ENCODE results near the gene EXD3. TPM values are rescaled to one million over a fixed set of nuclear protein-coding genes. Genes with fewer than 3 reads are reported as not detected.

The EXD3 gene
- total and polyA plus RNA-seq, 2 of the 13 experiments (the other 11 are each of a cell fraction or from before 2014, with no cell fraction given), result 2.7 to 4.8 TPM

GRCh38 chr9:137422604-137423513 lies at the start of gene EXD3, which contains the start of gene NOXA1 (continued):
- TF ChIP-seq ZFP41 (CRISPR knock-in tag; IDR thresholded peaks at IDR 0.05; ENCODE audit: borderline replicate concordance) (no peak), SIN3B (IDR thresholded peaks at IDR 0.05; ENCODE audit: low read length) (peak; percentile 86), GATAD1 (CRISPR knock-in tag; IDR thresholded peaks at IDR 0.05) (peak; percentile 92), ZC3H4 (CRISPR knock-in tag; IDR thresholded peaks at IDR 0.05; ENCODE audit: borderline replicate concordance) (no peak), SAP130 (CRISPR knock-in tag; IDR thresholded peaks at IDR 0.05; ENCODE audit: low read depth) (peak; percentile 77), SOX5 (CRISPR knock-in tag; IDR thresholded peaks at IDR 0.05; ENCODE audit: borderline replicate concordance) (peak; percentile 28; the same call in 1 of the 2 replicates), ZNF34 (CRISPR knock-in tag; IDR thresholded peaks at IDR 0.05; ENCODE audit: borderline replicate concordance) (no peak), ZNF207 (IDR thresholded peaks at IDR 0.05; ENCODE audit: borderline replicate concordance) (no peak), SMC3 (IDR thresholded peaks at IDR 0.05; ENCODE audit: low read length) (no peak), ZNF678 (CRISPR knock-in tag; IDR thresholded peaks at IDR 0.05) (no peak), ZNF629 (CRISPR knock-in tag; conservative IDR thresholded peaks at IDR 0.05) (0 out of 2 replicates have a peak, but pooled peaks have one; percentile 21), ZNF432 (CRISPR knock-in tag; IDR thresholded peaks at IDR 0.05; ENCODE audit: borderline replicate concordance) (no peak), SOX6 (IDR thresholded peaks at IDR 0.05) (no peak), SOX6 (CRISPR knock-in tag; IDR thresholded peaks at IDR 0.05) (no peak), ZNF33A (CRISPR knock-in tag; IDR thresholded peaks at IDR 0.05; ENCODE audit: borderline replicate concordance) (no peak), HNF4A (CRISPR knock-in tag; IDR thresholded peaks at IDR 0.05) (peak; percentile 36), PRPF4 (IDR thresholded peaks at IDR 0.05; ENCODE audit: low read depth, low read length, poor library complexity, severe bottlenecking) (no peak), KDM4B (CRISPR knock-in tag; IDR thresholded peaks at IDR 0.05) (0 out of 2 replicates have a peak, but pooled peaks have one; percentile 66), ZNF354B (CRISPR knock-in tag; IDR thresholded peaks at IDR 0.05) (no peak), ZNF724P (CRISPR knock-in tag; IDR thresholded peaks at IDR 0.05; ENCODE audit: borderline replicate concordance) (peak; percentile 54; the same call in 1 of the 2 replicates), TARDBP (CRISPR knock-in tag; IDR thresholded peaks at IDR 0.05) (peak; percentile 89), AKAP8 (CRISPR knock-in tag; IDR thresholded peaks at IDR 0.05) (0 out of 2 replicates have a peak, but pooled peaks have one; percentile 9), ZNF577 (CRISPR knock-in tag; IDR thresholded peaks at IDR 0.05; ENCODE audit: borderline replicate concordance, low read depth) (no peak), ZNF589 (CRISPR knock-in tag; conservative IDR thresholded peaks at IDR 0.05) (no peak), ZMAT5 (CRISPR knock-in tag; IDR thresholded peaks at IDR 0.05; ENCODE audit: borderline replicate concordance, low read depth) (no peak), HCFC1 (IDR thresholded peaks at IDR 0.05; ENCODE audit: low read depth, low read length) (peak; percentile 75), ZNF333 (CRISPR knock-in tag; IDR thresholded peaks at IDR 0.05; ENCODE audit: borderline replicate concordance) (no peak), ISL2 (CRISPR knock-in tag; IDR thresholded peaks at IDR 0.05) (peak; percentile 72), CHD4 (IDR thresholded peaks at IDR 0.05; ENCODE audit: borderline replicate concordance, low read length) (no peak)
- TF ChIP-seq, protein P1, sequence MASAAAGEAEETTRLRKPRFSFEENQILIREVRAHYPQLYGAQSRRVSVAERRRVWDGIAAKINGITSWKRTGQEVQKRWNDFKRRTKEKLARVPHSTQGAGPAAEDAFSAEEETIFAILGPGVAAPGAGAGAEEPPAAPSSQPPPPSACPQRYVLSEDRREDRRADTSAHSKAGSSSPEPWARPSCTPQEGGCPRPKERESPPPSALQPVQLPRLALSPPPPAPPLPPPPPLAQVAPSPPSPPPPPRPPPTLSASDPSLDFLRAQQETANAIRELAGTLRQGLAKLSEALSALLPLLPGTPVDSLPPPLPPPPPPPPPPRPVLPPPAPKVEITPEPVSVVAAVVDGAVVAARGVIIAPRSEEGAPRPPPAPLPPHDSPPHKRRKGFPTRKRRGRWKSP (CRISPR knock-in tag; IDR thresholded peaks at IDR 0.05), result no peak
